Purkinje cell (primary cell): Measurements from ENCODE around the gene GPR4. TPM values are rescaled to one million over a fixed set of nuclear protein-coding genes. Genes with fewer than 3 reads are reported as not detected.

Experiments
- polyA plus RNA-seq: library from polyadenylated mRNA; unstranded; fragments of >200 nt; fragmentation: Nextera tagmentation; gene quantifications from 2 replicates; pipeline ENCODE4 v1.2.1, GENCODE V29; 2014

GPR4 gene
- polyA plus RNA-seq = not detected in 2 replicates

GRCh38 chr19:45601524-45602374 is at the start of gene GPR4:
Gene GPR4, minus strand, starts transcription at chr19:45602212. Its CDS starts 10,346 bp downstream, at chr19:45591866.

GRCh38 chr19:45638930-45639729 is 37.1 kb upstream of the GPR4 start, which contains the start of gene EML2:
Gene EML2, minus strand, starts transcription at chr19:45639397. Its CDS starts 21 bp downstream, at chr19:45639376.

GRCh38 chr19:45584332-45585157 is 17.5 kb downstream of the GPR4 start, which contains the start of gene OPA3:
Gene OPA3, minus strand, starts transcription at chr19:45584802. Its CDS starts 38 bp downstream, at chr19:45584764.

Other genes with a start within 250 kb of the GPR4 start
- 1.4 and 2.7 TPM in 2 replicates for gene ERCC2, start 231.6 kb downstream of the GPR4 start, polyA plus RNA-seq
- gene PPP1R13L, start 197.1 kb downstream of the GPR4 start, polyA plus RNA-seq = not detected in 2 replicates
- 0.99 and 1.5 TPM in 2 replicates for gene POLR1G, start 195.6 kb downstream of the GPR4 start, polyA plus RNA-seq
- 21.0 and 25.6 TPM in 2 replicates for gene ERCC1, start 178.3 kb downstream of the GPR4 start, polyA plus RNA-seq
- not detected in 2 replicates for gene FOSB, start 134.2 kb downstream of the GPR4 start, polyA plus RNA-seq
- 1.6 TPM in 1 of 2 replicates, not detected in the other for gene RTN2, start 105.2 kb downstream of the GPR4 start, polyA plus RNA-seq
- 0.30 TPM in 1 of 2 replicates, not detected in the other for gene PPM1N, start 103.8 kb downstream of the GPR4 start, polyA plus RNA-seq
- not detected in 2 replicates for gene VASP, start 94.7 kb downstream of the GPR4 start, polyA plus RNA-seq
- gene OPA3, start 17.4 kb downstream of the GPR4 start, polyA plus RNA-seq = 0.65 and 0.97 TPM in 2 replicates
- 0.40 TPM in 1 of 2 replicates, not detected in the other for gene EML2, start 37.2 kb upstream of the GPR4 start, polyA plus RNA-seq
- gene GIPR, start 66.0 kb upstream of the GPR4 start, polyA plus RNA-seq = not detected in 2 replicates
- 825 and 870 TPM in 2 replicates for gene SNRPD2, start 89.7 kb upstream of the GPR4 start, polyA plus RNA-seq
- gene QPCTL, start 90.5 kb upstream of the GPR4 start, polyA plus RNA-seq = 0.39 and 1.7 TPM in 2 replicates
- gene FBXO46, start 128.7 kb upstream of the GPR4 start, polyA plus RNA-seq = 0.42 and 0.56 TPM in 2 replicates
- not detected in 2 replicates for gene MEIOSIN, start 131.2 kb upstream of the GPR4 start, polyA plus RNA-seq
- not detected in 2 replicates for gene SIX5, start 167.0 kb upstream of the GPR4 start, polyA plus RNA-seq
- gene DMPK, start 180.3 kb upstream of the GPR4 start, polyA plus RNA-seq = 0.67 and 1.2 TPM in 2 replicates
- 5.3 and 6.8 TPM in 2 replicates for gene DMWD, start 190.6 kb upstream of the GPR4 start, polyA plus RNA-seq
- not detected in 2 replicates for gene RSPH6A, start 213.1 kb upstream of the GPR4 start, polyA plus RNA-seq